SK-MEL-5 (cell line): ENCODE results near the gene STIM1. TPM values are rescaled to one million over a fixed set of nuclear protein-coding genes. Genes with fewer than 3 reads are reported as not detected.
A peak's percentile ranks its signal among the peaks of the same experiment; 100 is the strongest.
"Not testable (repeated sequence)": the region's sequence is repeated elsewhere in the genome, so short reads cannot be mapped to it uniquely, and the experiment has no call there.

Experiments used
- DNase-seq: peaks from one replicate; pipeline ENCODE4 v3.0.0-alpha.2; 2016; ENCODE audit warnings: low read depth, low spot score
- in situ Hi-C: cut with HindIII; loops from 2 replicates; pipeline ENCODE4 v1.10.0; 2016; ENCODE audit warnings: low sequenced_read_pairs, high pct_unique_total_duplicates, low pct_unique_long_range_greater_than_20kb
- total RNA-seq: library from RNA; depleted of rRNA; stranded (reverse); fragments of >200 nt; shearing (Covaris generic); gene quantifications from 2 replicates; pipeline ENCODE4 v1.2.3, GENCODE V29; 2014

Gene STIM1
- total RNA-seq, 1 experiment from 2014 or later: 25.7 TPM

DNA sequence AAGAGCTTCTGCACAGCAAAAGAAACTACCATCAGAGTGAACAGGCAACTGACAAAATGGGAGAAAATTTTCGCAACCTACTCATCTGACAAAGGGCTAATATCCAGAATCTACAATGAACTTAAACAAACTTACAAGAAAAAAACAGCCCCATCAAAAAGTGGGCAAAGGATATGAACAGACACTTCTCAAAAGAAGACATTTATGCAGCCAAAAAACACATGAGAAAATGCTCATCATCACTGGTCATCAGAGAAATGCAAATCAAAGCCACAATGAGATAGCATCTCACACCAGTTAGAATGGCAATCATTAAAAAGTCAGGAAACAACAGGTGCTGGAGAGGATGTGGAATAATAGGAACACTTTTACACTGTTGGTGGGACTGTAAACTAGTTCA is 149.3 kb downstream of the STIM1 start:
- DNase-seq, in situ Hi-C loops: not testable (repeated sequence)

DNA sequence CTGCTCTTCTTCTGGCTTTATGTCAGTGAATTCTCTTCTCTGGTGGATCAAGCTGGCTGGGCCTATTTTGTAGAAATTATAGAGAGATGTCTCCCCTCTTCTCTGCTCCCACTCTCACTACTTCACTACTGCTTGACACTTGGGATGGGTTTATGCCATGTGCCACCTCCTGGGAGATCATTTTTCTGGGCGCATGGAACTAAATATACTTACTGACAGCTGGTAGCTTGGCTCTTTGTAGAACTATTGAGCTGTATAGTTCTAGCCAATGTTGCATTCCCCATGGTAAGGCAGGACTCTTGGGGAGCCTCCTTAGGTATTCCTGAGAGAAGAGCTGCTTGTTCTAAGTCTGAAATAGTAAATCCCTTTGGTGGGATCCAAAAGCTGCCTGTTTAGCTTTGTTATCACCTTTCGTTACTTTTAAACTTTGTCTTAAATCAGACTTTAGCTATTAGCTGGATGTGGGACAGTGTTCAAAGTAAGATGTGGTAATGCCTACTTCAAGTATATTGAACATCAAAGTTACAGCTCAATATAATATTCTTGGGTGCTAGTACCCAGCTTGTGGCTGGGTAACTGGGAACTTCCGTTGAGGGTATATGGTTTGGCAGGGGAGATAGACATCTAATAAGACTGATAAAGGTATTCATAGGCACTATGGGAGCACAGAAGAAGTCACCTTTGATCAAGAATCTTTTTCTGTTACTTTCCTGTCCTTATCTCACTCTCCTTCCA is 151.6 kb downstream of the STIM1 start:
- in situ Hi-C loops: no loop called here

DNA sequence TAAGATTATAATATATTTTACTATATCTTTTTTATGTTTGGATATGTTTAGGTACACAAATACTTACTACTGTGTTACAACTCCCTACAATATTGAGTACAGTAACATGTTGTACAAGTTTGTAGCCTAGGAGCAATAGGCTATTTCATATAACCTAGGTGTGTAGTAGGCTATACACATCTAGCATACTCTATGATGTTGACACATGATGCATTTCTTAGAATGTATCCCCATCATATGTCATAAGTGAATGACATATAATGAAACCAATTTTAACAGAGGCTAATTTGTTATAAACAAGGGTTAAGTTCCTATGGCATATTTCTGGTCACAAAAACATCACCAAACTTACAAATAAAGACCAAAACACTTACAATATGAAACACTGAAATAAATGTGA is 152.7 kb downstream of the STIM1 start:
- no peak for DNase-seq
- in situ Hi-C loops: no loop called here

More for the DNA sequence above, 151.6 kb downstream of the STIM1 start:
- no peak for DNase-seq

DNA sequence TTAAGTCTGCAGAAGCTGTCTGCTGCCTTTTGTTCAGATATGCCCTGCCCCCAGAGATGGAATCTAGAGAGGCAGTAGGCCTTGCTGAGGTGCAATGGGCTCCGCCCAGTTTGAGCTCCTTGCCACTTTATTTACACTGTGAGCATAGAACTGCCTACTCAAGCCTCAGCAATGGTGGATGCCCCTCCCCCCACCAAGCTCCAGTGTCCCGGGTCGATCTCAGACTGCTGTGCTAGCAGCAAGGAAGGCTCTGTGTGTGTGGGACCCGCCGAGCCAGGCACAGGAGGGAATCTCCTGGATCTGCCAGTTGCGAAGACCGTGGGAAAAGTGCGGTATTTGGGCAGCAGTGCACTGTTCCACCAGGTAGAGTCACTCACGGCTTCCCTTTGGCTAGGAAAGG is 161.1 kb downstream of the STIM1 start:
- in situ Hi-C loops, DNase-seq: not testable (repeated sequence)

DNA sequence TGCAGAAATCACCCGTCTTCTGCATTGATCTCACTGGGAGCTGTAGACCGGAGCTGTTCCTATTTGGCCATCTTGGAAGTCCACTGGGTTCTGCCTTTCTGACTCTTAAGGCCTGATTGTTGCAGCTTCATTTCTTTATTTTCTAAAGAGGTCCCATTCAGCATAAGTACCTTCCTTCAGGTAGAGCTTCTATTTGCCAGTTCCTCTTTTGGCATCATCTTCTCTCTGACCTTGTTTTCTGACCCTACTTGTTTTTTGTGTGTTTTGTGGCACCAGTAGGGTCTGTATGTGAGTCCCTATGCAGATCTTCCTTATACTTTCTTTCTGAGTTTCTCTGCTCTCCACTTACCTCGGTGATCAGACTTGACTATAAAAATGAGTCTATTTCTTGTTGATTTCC is 161.7 kb downstream of the STIM1 start:
- in situ Hi-C loops: no loop called here
- DNase-seq: no peak

DNA sequence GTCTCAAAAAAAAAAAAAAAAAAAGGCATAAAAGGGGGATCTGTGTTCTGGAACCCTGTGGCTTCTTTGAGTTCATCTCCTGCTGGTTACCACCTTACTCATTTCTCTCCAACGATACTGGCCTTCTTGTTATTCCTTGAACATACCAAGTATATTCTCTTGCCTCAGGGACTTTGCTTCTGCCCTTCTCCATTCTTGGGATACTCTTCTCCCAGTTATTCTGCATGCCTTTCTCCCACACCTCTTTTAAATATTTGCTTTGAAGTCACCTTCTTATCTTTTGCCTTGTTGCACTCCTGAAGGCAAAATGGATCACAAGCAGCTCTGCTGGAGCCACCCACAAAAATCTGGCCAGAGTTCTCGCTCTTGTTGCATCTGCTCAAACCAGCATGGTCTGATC is 163.2 kb downstream of the STIM1 start:
- in situ Hi-C loops: no loop called here
- peak; percentile 71 for DNase-seq

DNA sequence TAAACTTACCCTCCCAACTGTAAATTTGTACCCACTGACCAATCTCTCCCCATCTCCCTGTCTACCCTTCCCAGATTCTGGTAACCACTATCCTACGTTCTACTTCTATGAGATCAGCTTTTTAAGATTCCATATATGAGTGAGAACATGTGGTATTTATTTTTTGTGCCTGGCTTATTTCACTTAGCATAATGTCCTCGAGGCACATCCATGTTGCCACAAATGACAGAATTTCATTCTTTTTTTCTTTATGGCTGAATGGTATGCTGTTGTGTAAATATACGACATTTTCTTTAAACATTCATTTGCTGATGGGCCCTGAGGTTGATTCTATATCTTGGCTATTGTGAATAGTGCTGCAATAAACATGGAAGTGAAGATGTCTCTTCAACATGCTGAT is 164.4 kb downstream of the STIM1 start:
- DNase-seq: no peak
- in situ Hi-C loops: no loop called here

DNA sequence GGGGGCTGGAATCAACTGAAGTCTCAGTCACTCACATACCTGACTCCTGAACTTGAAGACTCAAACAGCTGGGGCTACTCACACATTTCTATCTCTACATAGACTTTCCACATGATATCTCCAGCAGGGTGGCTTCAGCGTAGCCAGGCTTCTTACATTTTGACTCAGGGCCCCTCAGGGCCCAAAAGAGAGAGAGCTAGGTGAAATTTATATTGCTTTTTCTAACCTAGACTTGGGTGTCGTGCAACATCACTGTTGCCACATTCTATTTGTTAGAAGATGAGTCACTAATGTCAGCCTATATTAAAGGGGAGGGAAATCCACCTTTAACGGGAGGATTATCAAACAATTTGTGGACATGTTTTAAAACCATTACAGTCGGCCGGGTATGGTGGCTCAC is 167.2 kb downstream of the STIM1 start:
- in situ Hi-C loops: no loop called here
- DNase-seq: no peak

DNA sequence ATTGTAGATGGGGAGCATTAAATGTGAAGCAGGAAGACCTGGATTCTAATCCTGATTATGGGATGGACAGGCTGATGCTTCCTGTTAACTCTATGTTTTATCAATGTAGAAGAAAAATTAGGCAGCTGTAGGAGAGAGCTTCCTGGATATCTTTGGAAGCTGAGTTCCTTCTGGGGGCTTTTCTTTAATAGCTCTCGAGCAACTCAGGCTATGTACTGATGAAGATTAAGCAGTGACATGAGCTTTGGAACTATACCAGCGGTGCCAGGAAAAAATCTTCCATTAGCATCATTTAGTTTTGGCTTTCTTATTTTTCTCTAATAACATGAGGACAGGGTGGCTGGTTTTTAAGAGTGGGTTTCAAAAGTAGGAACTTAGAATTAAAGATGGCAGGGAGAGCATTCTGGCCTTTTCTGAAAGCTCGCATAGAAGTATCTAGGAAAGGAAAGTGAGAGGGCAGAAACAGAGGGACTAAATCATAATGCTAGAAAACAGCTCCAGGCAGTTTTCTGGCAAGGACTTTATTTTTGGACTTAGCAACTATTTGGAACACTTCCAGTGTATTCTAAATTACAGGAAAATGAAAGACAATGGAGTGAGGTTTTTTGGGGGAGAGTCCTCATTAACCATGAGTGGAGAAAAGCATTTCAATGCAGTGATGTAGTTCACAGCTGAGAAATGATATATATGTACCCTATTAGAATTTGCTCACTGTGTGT is 169.9 kb downstream of the STIM1 start:
- DNase-seq: no peak
- in situ Hi-C loops: no loop called here

DNA sequence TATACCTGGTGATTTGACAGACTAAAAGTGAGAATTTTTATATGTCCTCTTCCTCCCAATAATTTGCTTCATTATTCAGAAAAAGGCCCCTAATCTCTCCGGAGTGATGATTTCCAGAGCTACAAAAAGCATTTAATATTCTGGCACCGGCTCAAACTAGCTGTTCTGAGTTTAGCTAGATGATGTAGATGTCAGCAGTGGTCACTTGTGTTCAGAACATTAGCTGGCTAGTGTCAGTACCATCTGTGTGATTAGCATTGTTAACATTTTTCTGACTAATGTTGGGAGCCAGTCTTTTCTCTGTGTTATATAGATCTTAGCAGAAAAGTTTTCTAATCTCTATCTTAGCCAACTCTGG is 170.5 kb downstream of the STIM1 start:
- in situ Hi-C loops: no loop called here
- no peak for DNase-seq

DNA sequence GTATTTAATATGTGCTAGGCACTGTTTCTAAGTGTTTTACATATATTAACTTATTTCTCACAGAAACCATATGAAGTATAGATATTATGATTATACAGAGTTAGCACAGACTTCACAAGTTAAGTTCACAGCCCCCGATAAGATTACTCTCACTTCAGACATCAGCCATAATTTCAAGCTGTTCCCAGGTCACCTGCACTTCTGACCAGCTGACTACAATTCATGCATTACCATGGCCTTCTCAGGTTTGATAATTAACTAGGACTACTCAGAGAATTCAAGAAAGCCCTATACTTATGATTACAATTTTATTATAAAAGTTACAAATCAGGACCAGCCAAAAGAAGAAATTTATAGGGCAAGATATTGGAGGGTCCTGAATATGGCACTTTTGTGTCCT is 170.9 kb downstream of the STIM1 start:
- in situ Hi-C loops: no loop called here
- DNase-seq: no peak

DNA sequence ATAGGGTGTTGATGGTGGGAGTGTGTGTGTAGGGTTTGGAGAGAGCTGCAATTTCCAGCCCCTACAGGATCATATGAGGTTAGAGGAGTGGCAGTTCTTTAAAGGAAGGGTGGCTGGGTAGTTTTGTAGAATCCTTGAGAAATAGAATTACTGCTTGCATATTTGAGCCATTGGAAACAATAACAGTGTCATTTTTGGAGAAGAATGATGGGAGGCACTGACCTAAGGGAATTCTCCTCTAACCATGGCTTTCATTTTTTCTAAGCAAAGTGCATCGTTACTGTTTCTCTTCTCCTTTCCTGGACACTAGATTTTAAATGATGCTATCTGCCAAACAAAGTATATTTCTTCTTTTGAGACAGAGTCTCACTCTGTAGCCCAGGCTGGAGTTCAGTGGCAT is 172.3 kb downstream of the STIM1 start:
- in situ Hi-C loops: no loop called here
- DNase-seq: no peak

DNA sequence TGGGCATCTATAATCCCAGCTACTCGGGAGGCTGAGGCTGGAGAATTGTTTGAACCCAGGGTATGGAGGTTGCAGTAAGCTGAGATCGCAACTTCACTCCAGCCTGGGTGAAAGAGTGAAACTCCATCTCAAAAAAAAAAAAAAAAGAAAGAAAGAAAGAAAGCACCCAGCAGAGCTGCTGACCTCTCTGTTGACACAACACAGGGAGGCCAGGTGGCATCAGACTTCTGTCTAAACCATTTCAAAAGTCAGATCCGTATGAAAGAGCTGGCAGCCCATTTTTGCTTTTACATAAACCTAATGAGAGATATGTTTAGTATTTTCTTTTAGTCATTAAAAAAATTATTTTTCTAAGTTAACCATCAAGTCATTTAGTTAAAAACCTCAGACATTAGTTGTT is 174.7 kb downstream of the STIM1 start:
- no peak for DNase-seq
- in situ Hi-C loops: no loop called here

DNA sequence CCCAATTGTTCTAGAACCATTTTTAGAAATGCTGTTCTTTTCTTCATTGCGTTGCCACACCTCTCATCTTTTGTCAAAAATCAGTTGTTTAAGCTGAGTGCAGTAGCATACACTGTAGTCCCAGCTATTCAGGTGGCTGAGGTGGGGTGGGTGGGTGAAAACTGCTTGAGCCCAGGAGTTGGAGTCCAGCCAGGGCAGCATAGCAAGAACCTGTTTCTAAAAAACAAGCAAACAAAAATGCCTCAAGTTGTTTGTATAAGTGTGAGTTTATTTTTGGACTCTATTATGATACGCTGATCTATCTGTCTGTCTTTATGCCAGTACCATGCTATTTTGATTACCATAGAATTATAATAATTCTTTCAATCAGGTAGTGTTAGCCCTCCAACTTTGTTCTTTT is 176.6 kb downstream of the STIM1 start:
- no peak for DNase-seq
- in situ Hi-C loops: no loop called here

DNA sequence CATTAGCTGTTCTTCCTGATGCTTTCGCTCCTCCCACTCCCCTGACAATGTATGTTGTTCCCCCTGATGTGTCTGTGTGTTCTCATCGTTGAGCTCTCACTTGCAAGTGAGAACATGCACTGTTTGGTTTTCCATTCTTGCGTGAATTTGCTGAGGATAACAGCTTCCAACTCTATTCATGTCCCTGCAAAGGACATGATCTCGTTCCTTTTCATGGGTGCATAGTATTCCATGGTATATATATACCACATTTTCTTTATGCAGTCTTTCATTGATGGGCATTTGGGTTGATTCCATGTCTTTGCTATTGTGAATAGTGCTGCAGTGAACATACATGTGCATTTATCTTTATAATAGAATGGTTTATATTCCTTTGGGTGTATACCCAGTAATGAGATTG is 180.5 kb downstream of the STIM1 start:
- in situ Hi-C loops: no loop called here
- no peak for DNase-seq

DNA sequence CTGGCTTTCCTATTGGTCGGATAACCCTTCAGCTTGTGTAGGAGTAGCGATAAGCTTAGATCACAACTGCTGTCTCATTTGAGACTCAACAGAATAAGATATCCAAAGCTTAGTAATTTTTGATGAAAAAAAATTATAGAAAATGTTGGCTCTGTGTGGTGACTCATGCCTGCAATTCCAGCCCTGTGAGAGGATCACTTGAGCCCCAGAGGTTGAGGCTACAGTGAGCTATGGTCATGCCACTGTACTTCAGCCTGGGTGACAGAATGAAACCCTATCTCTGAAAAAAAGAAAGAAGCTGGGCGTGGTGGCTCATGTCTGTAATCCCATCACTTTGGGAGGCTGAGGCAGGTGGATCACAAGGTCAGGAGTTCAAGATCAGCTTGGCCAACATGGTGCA is 183.5 kb downstream of the STIM1 start:
- no peak for DNase-seq
- in situ Hi-C loops: no loop called here

DNA sequence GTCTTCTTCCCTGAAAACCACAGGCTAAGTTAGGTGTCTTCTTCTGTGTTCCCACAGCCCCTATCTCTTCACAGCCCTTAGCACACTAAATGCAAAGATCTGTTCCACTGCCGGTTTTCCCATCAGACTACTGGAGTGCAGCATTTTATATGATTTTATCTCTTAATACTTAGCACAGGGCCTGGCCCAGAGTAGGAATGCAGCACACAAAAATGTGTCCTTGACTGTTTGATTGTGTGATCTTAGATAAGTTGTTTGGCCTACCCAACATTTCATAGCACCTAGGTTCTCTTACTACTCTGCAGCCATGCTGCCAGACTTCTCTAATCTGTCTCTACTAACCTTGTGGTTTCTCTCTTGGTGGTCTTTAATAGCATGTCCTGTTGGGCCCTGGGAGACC is 185.0 kb downstream of the STIM1 start:
- DNase-seq: no peak
- in situ Hi-C loops: no loop called here

DNA sequence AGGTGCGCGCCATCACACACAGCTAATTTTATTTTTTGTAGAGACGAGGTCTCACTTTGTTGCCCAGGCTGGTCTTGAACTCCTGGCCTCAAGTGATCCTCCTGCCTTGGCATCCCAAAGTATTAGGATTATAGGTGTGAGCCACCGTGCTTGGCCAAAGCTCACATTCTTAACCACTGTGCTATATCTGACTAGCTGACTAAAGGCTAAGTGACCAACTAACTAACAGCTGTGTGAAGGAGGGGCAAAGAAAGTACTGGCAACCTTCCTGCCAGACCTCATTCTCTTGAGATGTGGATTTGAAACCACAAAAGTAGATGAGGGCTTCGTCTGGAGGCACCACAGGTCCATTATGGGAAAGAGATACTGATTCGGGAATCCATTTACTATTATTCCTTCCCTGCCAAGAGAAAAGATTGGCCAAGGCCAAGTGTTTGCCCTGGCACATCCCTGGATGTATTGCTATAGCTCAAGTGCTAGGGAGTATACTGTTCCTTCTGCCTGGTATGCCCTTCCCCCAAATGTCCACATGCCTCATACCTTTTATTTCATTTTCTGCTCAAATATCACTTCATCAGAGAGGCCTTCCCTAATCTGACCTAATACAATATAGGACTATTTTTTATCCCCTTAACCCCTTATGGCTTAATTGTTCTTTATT is 186.4 kb downstream of the STIM1 start:
- in situ Hi-C loops: no loop called here
- no peak for DNase-seq
